HepG2 (cell line): ENCODE measurements around the gene NDUFB10. TPM values are rescaled to one million over a fixed set of nuclear protein-coding genes. Genes with fewer than 3 reads are reported as not detected.

Source experiments
- HOXA3 ChIP-seq: sonication (generic); formaldehyde crosslinking; IDR thresholded peaks from 2 replicates; pipeline ENCODE4 v1.5.0; 2020; ENCODE audit warnings: missing genetic modification reagents
- MED13 ChIP-seq: sonication (generic); formaldehyde crosslinking; IDR thresholded peaks from 2 replicates; pipeline ENCODE4 v1.5.0; 2020; ENCODE audit warnings: missing genetic modification reagents
- MIER2 ChIP-seq: IDR thresholded peaks from 2 replicates; pipeline ENCODE4 v1.6.1; 2016; ENCODE audit warnings: missing biosample characterization, missing genetic modification reagents
- MXI1 ChIP-seq: IDR thresholded peaks from 3 replicates; pipeline ENCODE4 v1.6.1; 2012; ENCODE audit warnings: low read depth, low read length, inconsistent platforms, borderline replicate concordance
- NFRKB ChIP-seq: fragments of 450-650 bp; IDR thresholded peaks from 2 replicates; pipeline ENCODE4 v1.6.1; 2017
- ZNF24 ChIP-seq: fragments of 450-650 bp; IDR thresholded peaks from 2 replicates; pipeline ENCODE4 v1.6.1; 2017; ENCODE audit warnings: antibody characterized with exemption, mild to moderate bottlenecking
- ZNF263 ChIP-seq: sonication (generic); formaldehyde crosslinking; IDR thresholded peaks from 2 replicates; pipeline ENCODE4 v1.4.0; 2020; ENCODE audit warnings: missing genetic modification reagents
- ZNF292 ChIP-seq: sonication (generic); formaldehyde crosslinking; IDR thresholded peaks from 2 replicates; pipeline ENCODE4 v1.8.1; 2022; ENCODE audit warnings: mild to moderate bottlenecking, low read depth, missing genetic modification reagents, borderline replicate concordance
- ZNF749 ChIP-seq: sonication (generic); formaldehyde crosslinking; IDR thresholded peaks from 2 replicates; pipeline ENCODE4 v1.8.0; 2022; ENCODE audit warnings: mild to moderate bottlenecking, missing genetic modification reagents, moderate library complexity, borderline replicate concordance
- polyA plus RNA-seq, 8 experiments: library from polyadenylated mRNA; depleted of rRNA in 3 of 8; stranded (reverse) in 7 of 8; unstranded in 1 of 8; fragments of >200 nt; fragmentation: Illumina TruSeq in 4 of 8; extraction: Trizol in 4 of 8; gene quantifications; 2 replicates each; pipeline versions ENCODE4 v1.2.1 to v1.2.3, GENCODE V29; 2011 to 2016; ENCODE audit warnings: low read depth in 4 of 8, missing spikeins in 1 of 8, mixed read lengths in 1 of 8; ENCODE audit not compliant: insufficient read depth in 1 of 8
- total RNA-seq, 5 experiments: library from RNA; depleted of rRNA; stranded (reverse); fragments of >200 nt; fragmentation: Illumina TruSeq; extraction: Trizol; gene quantifications; 2 replicates each; pipeline ENCODE4 v1.2.3, GENCODE V29; 2016; ENCODE audit warnings: low read depth in 1 of 5
- TF ChIP-seq, protein P1 (sequence below): sonication (generic); formaldehyde crosslinking; IDR thresholded peaks from 2 replicates; pipeline ENCODE4 v1.4.0; 2020; ENCODE audit warnings: mild to moderate bottlenecking, missing genetic modification reagents
- TF ChIP-seq, protein P2 (sequence below): sonication (generic); formaldehyde crosslinking; IDR thresholded peaks from 2 replicates; pipeline ENCODE4 v1.4.0; 2020; ENCODE audit warnings: missing genetic modification reagents
- TF ChIP-seq, protein P3 (sequence below), 2 experiments: fragments of 450-650 bp in 1 of 2; sonication (generic) in 1 of 2; formaldehyde crosslinking in 1 of 2; IDR thresholded peaks; 2 replicates each; pipeline versions ENCODE4 v1.6.1 to v1.8.0; 2016 to 2022; ENCODE audit warnings: antibody characterized with exemption in 1 of 2, mild to moderate bottlenecking in 1 of 2, missing genetic modification reagents in 1 of 2
- TF ChIP-seq, protein P4 (sequence below): sonication (generic); formaldehyde crosslinking; IDR thresholded peaks from 2 replicates; pipeline ENCODE4 v1.5.1; 2020; ENCODE audit warnings: missing genetic modification reagents, mild to moderate bottlenecking, borderline replicate concordance
- TF ChIP-seq, protein P5 (sequence below): sonication (generic); formaldehyde crosslinking; IDR thresholded peaks from 2 replicates; pipeline ENCODE4 v1.5.0; 2020; ENCODE audit warnings: missing genetic modification reagents

The NDUFB10 gene
- total and polyA plus RNA-seq, 2 of the 13 experiments (the other 11 are each of a cell fraction or from before 2014, with no cell fraction given), result 68.6 to 157 TPM

DNA sequence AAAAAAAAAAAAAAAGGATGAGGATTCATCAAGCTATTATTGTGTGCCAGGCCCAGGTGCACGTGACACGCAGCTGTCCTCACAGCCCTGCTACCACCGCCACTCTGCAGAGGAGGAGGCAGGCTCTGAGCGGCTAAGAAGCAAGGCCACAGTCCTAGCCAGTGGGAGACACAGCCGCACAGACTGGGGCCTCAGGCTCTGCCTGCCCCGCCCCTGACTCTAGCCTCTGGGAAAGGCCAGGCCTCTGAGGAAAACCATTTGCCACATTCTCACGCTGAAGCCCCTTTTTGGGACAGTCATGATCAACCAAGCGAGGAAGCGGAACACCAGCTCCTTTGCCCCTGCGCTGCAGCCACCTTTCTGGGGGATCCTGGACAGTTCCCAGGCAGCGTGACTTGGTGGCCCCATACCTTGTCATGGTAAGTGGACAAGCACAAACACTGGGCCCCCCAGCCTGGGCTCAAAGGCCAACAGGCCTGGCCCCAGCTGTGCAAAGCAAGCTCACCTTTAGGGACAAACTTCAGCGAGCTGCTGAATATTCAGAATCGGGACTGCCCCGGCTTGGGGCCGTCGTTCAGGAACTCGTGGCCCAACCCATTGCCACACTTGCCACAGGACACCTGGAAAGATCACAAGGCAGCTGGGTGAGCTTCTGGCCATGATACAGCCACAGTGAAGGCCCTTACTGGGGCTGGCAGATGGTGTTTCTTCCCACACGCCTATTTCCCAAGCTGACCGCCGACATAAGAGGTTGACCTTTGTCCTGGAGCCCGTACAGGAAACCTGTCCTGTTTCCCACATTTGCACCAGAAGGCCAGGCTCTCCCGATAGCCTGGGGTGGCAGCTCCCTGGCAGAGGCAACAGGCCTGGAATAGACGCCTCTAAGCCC, 18.8 kb upstream of the NDUFB10 start (continued):
- TF ChIP-seq MXI1 (peak; percentile 72; the same call in 1 of the 3 replicates), HOXA3 (CRISPR knock-in tag) (peak; percentile 77; the same call in 1 of the 2 replicates), MED13 (CRISPR knock-in tag) (0 out of 2 replicates have a peak, but pooled peaks have one; percentile 35), ZNF292 (CRISPR knock-in tag) (no peak; the same call in 1 of the 2 replicates), NFRKB (no peak), ZNF749 (no peak), MIER2 (CRISPR knock-in tag) (peak; percentile 36; the same call in 1 of the 2 replicates), ZNF24 (no peak), ZNF263 (no peak; the same call in 1 of the 2 replicates)
- TF ChIP-seq, protein P1, sequence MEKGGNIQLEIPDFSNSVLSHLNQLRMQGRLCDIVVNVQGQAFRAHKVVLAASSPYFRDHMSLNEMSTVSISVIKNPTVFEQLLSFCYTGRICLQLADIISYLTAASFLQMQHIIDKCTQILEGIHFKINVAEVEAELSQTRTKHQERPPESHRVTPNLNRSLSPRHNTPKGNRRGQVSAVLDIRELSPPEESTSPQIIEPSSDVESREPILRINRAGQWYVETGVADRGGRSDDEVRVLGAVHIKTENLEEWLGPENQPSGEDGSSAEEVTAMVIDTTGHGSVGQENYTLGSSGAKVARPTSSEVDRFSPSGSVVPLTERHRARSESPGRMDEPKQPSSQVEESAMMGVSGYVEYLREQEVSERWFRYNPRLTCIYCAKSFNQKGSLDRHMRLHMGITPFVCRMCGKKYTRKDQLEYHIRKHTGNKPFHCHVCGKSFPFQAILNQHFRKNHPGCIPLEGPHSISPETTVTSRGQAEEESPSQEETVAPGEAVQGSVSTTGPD (CRISPR knock-in tag), result peak; percentile 76
- TF ChIP-seq, protein P2, sequence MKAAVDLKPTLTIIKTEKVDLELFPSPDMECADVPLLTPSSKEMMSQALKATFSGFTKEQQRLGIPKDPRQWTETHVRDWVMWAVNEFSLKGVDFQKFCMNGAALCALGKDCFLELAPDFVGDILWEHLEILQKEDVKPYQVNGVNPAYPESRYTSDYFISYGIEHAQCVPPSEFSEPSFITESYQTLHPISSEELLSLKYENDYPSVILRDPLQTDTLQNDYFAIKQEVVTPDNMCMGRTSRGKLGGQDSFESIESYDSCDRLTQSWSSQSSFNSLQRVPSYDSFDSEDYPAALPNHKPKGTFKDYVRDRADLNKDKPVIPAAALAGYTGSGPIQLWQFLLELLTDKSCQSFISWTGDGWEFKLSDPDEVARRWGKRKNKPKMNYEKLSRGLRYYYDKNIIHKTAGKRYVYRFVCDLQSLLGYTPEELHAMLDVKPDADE (CRISPR knock-in tag), result no peak
- TF ChIP-seq, protein P3, sequence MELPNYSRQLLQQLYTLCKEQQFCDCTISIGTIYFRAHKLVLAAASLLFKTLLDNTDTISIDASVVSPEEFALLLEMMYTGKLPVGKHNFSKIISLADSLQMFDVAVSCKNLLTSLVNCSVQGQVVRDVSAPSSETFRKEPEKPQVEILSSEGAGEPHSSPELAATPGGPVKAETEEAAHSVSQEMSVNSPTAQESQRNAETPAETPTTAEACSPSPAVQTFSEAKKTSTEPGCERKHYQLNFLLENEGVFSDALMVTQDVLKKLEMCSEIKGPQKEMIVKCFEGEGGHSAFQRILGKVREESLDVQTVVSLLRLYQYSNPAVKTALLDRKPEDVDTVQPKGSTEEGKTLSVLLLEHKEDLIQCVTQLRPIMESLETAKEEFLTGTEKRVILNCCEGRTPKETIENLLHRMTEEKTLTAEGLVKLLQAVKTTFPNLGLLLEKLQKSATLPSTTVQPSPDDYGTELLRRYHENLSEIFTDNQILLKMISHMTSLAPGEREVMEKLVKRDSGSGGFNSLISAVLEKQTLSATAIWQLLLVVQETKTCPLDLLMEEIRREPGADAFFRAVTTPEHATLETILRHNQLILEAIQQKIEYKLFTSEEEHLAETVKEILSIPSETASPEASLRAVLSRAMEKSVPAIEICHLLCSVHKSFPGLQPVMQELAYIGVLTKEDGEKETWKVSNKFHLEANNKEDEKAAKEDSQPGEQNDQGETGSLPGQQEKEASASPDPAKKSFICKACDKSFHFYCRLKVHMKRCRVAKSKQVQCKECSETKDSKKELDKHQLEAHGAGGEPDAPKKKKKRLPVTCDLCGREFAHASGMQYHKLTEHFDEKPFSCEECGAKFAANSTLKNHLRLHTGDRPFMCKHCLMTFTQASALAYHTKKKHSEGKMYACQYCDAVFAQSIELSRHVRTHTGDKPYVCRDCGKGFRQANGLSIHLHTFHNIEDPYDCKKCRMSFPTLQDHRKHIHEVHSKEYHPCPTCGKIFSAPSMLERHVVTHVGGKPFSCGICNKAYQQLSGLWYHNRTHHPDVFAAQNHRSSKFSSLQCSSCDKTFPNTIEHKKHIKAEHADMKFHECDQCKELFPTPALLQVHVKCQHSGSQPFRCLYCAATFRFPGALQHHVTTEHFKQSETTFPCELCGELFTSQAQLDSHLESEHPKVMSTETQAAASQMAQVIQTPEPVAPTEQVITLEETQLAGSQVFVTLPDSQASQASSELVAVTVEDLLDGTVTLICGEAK (IDR thresholded peaks at IDR 0.05), result no peak
- TF ChIP-seq, protein P3 (CRISPR knock-in tag; IDR thresholded peaks at IDR 0.05), result peak; percentile 0; the same call in 1 of the 2 replicates
- TF ChIP-seq, protein P4, sequence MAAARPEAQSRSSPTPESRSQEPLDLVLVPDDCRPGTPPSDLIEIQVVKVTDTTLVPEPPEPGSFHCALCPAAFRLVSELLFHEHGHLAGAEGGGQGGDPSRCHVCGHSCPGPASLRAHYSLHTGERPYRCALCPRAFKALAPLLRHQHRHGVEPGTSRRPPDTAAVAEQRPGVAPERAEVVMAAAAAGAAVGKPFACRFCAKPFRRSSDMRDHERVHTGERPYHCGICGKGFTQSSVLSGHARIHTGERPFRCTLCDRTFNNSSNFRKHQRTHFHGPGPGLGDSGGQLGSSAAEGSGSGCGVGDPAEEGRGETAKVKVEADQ (CRISPR knock-in tag), result peak; percentile 24; the same call in 1 of the 2 replicates
- TF ChIP-seq, protein P5, sequence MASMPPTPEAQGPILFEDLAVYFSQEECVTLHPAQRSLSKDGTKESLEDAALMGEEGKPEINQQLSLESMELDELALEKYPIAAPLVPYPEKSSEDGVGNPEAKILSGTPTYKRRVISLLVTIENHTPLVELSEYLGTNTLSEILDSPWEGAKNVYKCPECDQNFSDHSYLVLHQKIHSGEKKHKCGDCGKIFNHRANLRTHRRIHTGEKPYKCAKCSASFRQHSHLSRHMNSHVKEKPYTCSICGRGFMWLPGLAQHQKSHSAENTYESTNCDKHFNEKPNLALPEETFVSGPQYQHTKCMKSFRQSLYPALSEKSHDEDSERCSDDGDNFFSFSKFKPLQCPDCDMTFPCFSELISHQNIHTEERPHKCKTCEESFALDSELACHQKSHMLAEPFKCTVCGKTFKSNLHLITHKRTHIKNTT (CRISPR knock-in tag), result no peak
